WTC11 (cell line): Measurements from ENCODE around the gene TMED3. TPM values are rescaled to one million over a fixed set of nuclear protein-coding genes. Genes with fewer than 3 reads are reported as not detected.

Source experiments
- ATAC-seq: fragments of 200-7000 bp; cut with Tn5 transposase; 2 replicates; pipeline ENCODE4 v1.10.0; 2021; ENCODE audit warnings: mild to moderate bottlenecking, moderate library complexity
- CTCF ChIA-PET: fragments of 300-600 bp; sonication (Branson Sonifier 250); formaldehyde crosslinking; loops from one replicate; lab custom pipeline; 2021; ENCODE audit warnings: antibody characterized with exemption; lab: Charles Lee
- POLR2A ChIA-PET: fragments of 350-600 bp; sonication (Branson Sonifier 250); formaldehyde crosslinking; loops from one replicate; lab custom pipeline; 2021; ENCODE audit warnings: antibody characterized with exemption; lab: Charles Lee
- DNase-seq: peaks from one replicate; pipeline ENCODE4 v3.0.0; 2021; ENCODE audit warnings: low spot score
- H3K27ac Mint-ChIP-seq: 2 replicates; pipeline ENCODE4 v1.8.0; 2021; ENCODE audit warnings: mixed read lengths
- H3K27me3 Mint-ChIP-seq: 2 replicates; pipeline ENCODE4 v1.8.0; 2021; ENCODE audit warnings: low read depth, mild to moderate bottlenecking, moderate library complexity, mixed read lengths
- H3K36me3 Mint-ChIP-seq: 2 replicates; pipeline ENCODE4 v1.8.0; 2021; ENCODE audit warnings: mixed read lengths
- H3K4me1 Mint-ChIP-seq: 2 replicates; pipeline ENCODE4 v1.8.0; 2022; ENCODE audit warnings: mixed read lengths
- H3K4me3 Mint-ChIP-seq: 2 replicates; pipeline ENCODE4 v1.8.0; 2021; ENCODE audit warnings: mild to moderate bottlenecking, moderate library complexity, mixed read lengths
- H3K9me3 Mint-ChIP-seq: 2 replicates; pipeline ENCODE4 v1.8.0; 2021; ENCODE audit warnings: mixed read lengths
- ATF1 ChIP-seq: sonication (generic); formaldehyde crosslinking; IDR thresholded peaks from 2 replicates; pipeline ENCODE4 v1.8.1; 2023; ENCODE audit warnings: mild to moderate bottlenecking, moderate library complexity, missing genetic modification reagents
- CREM ChIP-seq: sonication (generic); formaldehyde crosslinking; IDR thresholded peaks from 2 replicates; pipeline ENCODE4 v1.8.1; 2022; ENCODE audit warnings: mild to moderate bottlenecking, missing genetic modification reagents, moderate library complexity
- ESRRA ChIP-seq: sonication (generic); formaldehyde crosslinking; IDR thresholded peaks from 2 replicates; pipeline ENCODE4 v1.8.1; 2022; ENCODE audit warnings: mild to moderate bottlenecking, missing genetic modification reagents, borderline replicate concordance
- ETV6 ChIP-seq: sonication (generic); formaldehyde crosslinking; IDR thresholded peaks from 2 replicates; pipeline ENCODE4 v1.8.1; 2022; ENCODE audit warnings: mild to moderate bottlenecking, missing genetic modification reagents
- FOXK1 ChIP-seq: sonication (generic); formaldehyde crosslinking; IDR thresholded peaks from 2 replicates; pipeline ENCODE4 v1.8.0; 2022; ENCODE audit warnings: mild to moderate bottlenecking, moderate library complexity, missing genetic modification reagents
- GTF2I ChIP-seq: fragments of 250-450 bp; sonication (Bioruptor Pico); conservative IDR thresholded peaks from 2 replicates; pipeline ENCODE4 v1.4.0; 2021; ENCODE audit warnings: mild to moderate bottlenecking
- IRF2 ChIP-seq: sonication (generic); formaldehyde crosslinking; IDR thresholded peaks from 2 replicates; pipeline ENCODE4 v1.8.0; 2022; ENCODE audit warnings: low read depth, missing genetic modification reagents, borderline replicate concordance
- MXD4 ChIP-seq: fragments of 250-450 bp; sonication (Bioruptor Pico); IDR thresholded peaks from 2 replicates; pipeline ENCODE4 v1.8.0; 2021; ENCODE audit warnings: mild to moderate bottlenecking, moderate library complexity, borderline replicate concordance
- NFATC4 ChIP-seq: fragments of 250-450 bp; sonication (Bioruptor Pico); IDR thresholded peaks from 2 replicates; pipeline ENCODE4 v1.9.0; 2021; ENCODE audit warnings: mild to moderate bottlenecking
- NFYB ChIP-seq: sonication (generic); formaldehyde crosslinking; conservative IDR thresholded peaks from 2 replicates; pipeline ENCODE4 v1.8.0; 2022; ENCODE audit warnings: low read depth, missing genetic modification reagents
- SMAD3 ChIP-seq: sonication (generic); formaldehyde crosslinking; IDR thresholded peaks from 2 replicates; pipeline ENCODE4 v1.8.0; 2022; ENCODE audit warnings: missing genetic modification reagents, mild to moderate bottlenecking, borderline replicate concordance
- SOX15 ChIP-seq: fragments of 250-450 bp; sonication (Bioruptor Pico); IDR thresholded peaks from 2 replicates; pipeline ENCODE4 v1.9.0; 2021; ENCODE audit warnings: mild to moderate bottlenecking
- TEAD4 ChIP-seq: sonication (generic); formaldehyde crosslinking; IDR thresholded peaks from 2 replicates; pipeline ENCODE4 v1.8.0; 2022; ENCODE audit warnings: mild to moderate bottlenecking, missing genetic modification reagents
- ZNF121 ChIP-seq: sonication (generic); formaldehyde crosslinking; IDR thresholded peaks from 2 replicates; pipeline ENCODE4 v1.8.0; 2023; ENCODE audit warnings: missing genetic modification reagents
- ZNF138 ChIP-seq: sonication (generic); formaldehyde crosslinking; conservative IDR thresholded peaks from 2 replicates; pipeline ENCODE4 v1.8.1; 2022; ENCODE audit warnings: mild to moderate bottlenecking, moderate library complexity, missing genetic modification reagents
- ZNF232 ChIP-seq: sonication (generic); formaldehyde crosslinking; IDR thresholded peaks from 2 replicates; pipeline ENCODE4 v1.8.0; 2022; ENCODE audit warnings: mild to moderate bottlenecking, missing genetic modification reagents
- ZNF423 ChIP-seq: fragments of 250-450 bp; sonication (Bioruptor Pico); IDR thresholded peaks from 2 replicates; pipeline ENCODE4 v2.1.2; 2022; ENCODE audit warnings: mild to moderate bottlenecking, moderate library complexity
- total RNA-seq: library from RNA; stranded (reverse); gene quantifications from 3 replicates; pipeline ENCODE4 v1.2.3, GENCODE V29; 2021
- TF ChIP-seq, protein P1 (sequence below): sonication (generic); formaldehyde crosslinking; IDR thresholded peaks from 2 replicates; pipeline ENCODE4 v1.8.1; 2022; ENCODE audit warnings: mild to moderate bottlenecking, missing genetic modification reagents, moderate library complexity, borderline replicate concordance
- TF ChIP-seq, protein P2 (sequence below): fragments of 250-450 bp; sonication (Bioruptor Pico); IDR thresholded peaks from 2 replicates; pipeline ENCODE4 v1.9.0; 2021; ENCODE audit warnings: mild to moderate bottlenecking, borderline replicate concordance
- TF ChIP-seq, protein P3 (sequence below): fragments of 250-450 bp; sonication (Bioruptor Pico); IDR thresholded peaks from 2 replicates; pipeline ENCODE4 v1.9.0; 2021; ENCODE audit warnings: mild to moderate bottlenecking
- TF ChIP-seq, protein P4 (sequence below): sonication (generic); formaldehyde crosslinking; IDR thresholded peaks from 2 replicates; pipeline ENCODE4 v1.8.1; 2023; ENCODE audit warnings: mild to moderate bottlenecking, missing genetic modification reagents
- TF ChIP-seq, protein P5 (sequence below): sonication (generic); formaldehyde crosslinking; IDR thresholded peaks from 2 replicates; pipeline ENCODE4 v1.8.0; 2022; ENCODE audit warnings: mild to moderate bottlenecking, missing genetic modification reagents
- TF ChIP-seq, protein P6 (sequence below): sonication (generic); formaldehyde crosslinking; IDR thresholded peaks from 2 replicates; pipeline ENCODE4 v1.8.0; 2022; ENCODE audit warnings: mild to moderate bottlenecking, missing genetic modification reagents
- TF ChIP-seq, protein P7 (sequence below): sonication (generic); formaldehyde crosslinking; IDR thresholded peaks from 2 replicates; pipeline ENCODE4 v1.8.0; 2022; ENCODE audit warnings: mild to moderate bottlenecking, missing genetic modification reagents
- TF ChIP-seq, protein P8 (sequence below): fragments of 250-450 bp; sonication (Bioruptor Pico); IDR thresholded peaks from 2 replicates; pipeline ENCODE4 v1.9.0; 2021; ENCODE audit warnings: moderate library complexity, mild to moderate bottlenecking, inconsistent platforms, borderline replicate concordance

Gene TMED3
- total RNA-seq, 1 experiment from 2014 or later = 51.2 TPM

DNA sequence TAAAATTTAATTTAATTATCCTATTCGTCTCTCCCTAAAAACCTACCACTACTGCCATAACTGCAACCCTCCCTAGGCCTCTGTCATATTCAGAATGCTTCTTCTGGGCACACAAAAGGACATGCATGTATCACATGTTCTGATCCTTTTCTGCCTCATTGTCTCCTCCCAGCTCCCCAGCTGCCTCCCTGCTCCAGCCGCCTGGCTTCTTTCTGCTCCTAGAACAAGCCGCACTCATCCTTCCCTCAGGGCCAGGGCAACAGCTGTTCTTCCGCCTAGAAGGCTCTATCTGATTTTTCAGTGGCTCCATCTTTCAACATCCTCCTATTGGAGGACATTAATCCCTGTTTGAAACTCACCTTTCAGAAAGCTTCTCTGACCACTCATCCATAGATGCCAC, 38.6 kb downstream of the TMED3 start:
- POLR2A ChIA-PET = interaction anchor here (0.5 kb wide), 1 partner anchor 722 kb away, joined by 3 read pairs; no protein-coding TSS in a partner anchor
- ATAC-seq = no peak
- no peak overlapping the region for H3K27ac Mint-ChIP-seq
- no peak overlapping the region for H3K4me3 Mint-ChIP-seq
- 0 out of 2 replicates have a peak, but pooled peaks cover 3% of the 10 kb centered on the region for H3K36me3 Mint-ChIP-seq
- H3K4me1 Mint-ChIP-seq = no peaks in the 10 kb centered on the region
- no peaks in the 10 kb centered on the region for H3K27me3 Mint-ChIP-seq
- no peak for DNase-seq
- no peak for TF ChIP-seq GTF2I (CRISPR knock-in tag)
- TF ChIP-seq, protein P1, sequence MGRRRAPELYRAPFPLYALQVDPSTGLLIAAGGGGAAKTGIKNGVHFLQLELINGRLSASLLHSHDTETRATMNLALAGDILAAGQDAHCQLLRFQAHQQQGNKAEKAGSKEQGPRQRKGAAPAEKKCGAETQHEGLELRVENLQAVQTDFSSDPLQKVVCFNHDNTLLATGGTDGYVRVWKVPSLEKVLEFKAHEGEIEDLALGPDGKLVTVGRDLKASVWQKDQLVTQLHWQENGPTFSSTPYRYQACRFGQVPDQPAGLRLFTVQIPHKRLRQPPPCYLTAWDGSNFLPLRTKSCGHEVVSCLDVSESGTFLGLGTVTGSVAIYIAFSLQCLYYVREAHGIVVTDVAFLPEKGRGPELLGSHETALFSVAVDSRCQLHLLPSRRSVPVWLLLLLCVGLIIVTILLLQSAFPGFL (CRISPR knock-in tag) = no peak
- no peak for TF ChIP-seq ZNF423 (CRISPR knock-in tag)
- TF ChIP-seq, protein P2, sequence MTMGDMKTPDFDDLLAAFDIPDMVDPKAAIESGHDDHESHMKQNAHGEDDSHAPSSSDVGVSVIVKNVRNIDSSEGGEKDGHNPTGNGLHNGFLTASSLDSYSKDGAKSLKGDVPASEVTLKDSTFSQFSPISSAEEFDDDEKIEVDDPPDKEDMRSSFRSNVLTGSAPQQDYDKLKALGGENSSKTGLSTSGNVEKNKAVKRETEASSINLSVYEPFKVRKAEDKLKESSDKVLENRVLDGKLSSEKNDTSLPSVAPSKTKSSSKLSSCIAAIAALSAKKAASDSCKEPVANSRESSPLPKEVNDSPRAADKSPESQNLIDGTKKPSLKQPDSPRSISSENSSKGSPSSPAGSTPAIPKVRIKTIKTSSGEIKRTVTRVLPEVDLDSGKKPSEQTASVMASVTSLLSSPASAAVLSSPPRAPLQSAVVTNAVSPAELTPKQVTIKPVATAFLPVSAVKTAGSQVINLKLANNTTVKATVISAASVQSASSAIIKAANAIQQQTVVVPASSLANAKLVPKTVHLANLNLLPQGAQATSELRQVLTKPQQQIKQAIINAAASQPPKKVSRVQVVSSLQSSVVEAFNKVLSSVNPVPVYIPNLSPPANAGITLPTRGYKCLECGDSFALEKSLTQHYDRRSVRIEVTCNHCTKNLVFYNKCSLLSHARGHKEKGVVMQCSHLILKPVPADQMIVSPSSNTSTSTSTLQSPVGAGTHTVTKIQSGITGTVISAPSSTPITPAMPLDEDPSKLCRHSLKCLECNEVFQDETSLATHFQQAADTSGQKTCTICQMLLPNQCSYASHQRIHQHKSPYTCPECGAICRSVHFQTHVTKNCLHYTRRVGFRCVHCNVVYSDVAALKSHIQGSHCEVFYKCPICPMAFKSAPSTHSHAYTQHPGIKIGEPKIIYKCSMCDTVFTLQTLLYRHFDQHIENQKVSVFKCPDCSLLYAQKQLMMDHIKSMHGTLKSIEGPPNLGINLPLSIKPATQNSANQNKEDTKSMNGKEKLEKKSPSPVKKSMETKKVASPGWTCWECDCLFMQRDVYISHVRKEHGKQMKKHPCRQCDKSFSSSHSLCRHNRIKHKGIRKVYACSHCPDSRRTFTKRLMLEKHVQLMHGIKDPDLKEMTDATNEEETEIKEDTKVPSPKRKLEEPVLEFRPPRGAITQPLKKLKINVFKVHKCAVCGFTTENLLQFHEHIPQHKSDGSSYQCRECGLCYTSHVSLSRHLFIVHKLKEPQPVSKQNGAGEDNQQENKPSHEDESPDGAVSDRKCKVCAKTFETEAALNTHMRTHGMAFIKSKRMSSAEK (CRISPR knock-in tag) = no peak
- no peak for TF ChIP-seq NFATC4 (CRISPR knock-in tag)
- no peak for TF ChIP-seq ZNF121 (CRISPR knock-in tag)
- TF ChIP-seq NFYB (CRISPR knock-in tag) = no peak
- TF ChIP-seq, protein P3, sequence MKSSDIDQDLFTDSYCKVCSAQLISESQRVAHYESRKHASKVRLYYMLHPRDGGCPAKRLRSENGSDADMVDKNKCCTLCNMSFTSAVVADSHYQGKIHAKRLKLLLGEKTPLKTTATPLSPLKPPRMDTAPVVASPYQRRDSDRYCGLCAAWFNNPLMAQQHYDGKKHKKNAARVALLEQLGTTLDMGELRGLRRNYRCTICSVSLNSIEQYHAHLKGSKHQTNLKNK (CRISPR knock-in tag) = no peak
- no peak for TF ChIP-seq FOXK1 (CRISPR knock-in tag)
- no peak for TF ChIP-seq ZNF232 (CRISPR knock-in tag)
- no peak for TF ChIP-seq SMAD3 (CRISPR knock-in tag)
- CTCF ChIA-PET = interaction anchor here (1.3 kb wide), 1 partner anchor 246 kb away, joined by 5 read pairs; no protein-coding TSS in a partner anchor
- 0 out of 2 replicates have a peak, but pooled peaks cover 7% of the 10 kb centered on the region for H3K9me3 Mint-ChIP-seq

DNA sequence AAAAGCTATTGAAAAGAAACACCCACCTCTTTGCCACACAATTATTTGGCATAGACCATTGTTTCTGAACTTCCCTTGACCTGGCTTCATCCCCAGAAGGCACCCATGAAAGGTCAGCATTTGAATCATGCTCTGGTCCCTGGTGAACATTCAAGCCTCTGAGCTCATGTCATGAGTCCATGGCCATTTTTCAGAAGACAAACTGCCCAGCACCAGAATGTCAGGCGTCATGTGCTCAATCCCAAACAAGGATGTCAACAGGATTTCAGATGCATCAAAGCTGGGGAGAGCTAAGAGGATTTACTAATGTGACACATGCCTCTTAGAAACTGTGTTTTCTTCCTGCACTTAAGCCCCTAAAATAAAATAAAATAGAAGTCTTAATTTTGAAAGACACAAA, 41.3 kb downstream of the TMED3 start:
- Mint-ChIP-seq H3K27me3 (no peaks in the 10 kb centered on the region), H3K4me1 (no peaks in the 10 kb centered on the region), H3K36me3 (no peaks in the 10 kb centered on the region), H3K27ac (no peak overlapping the region), H3K9me3 (no peaks in the 10 kb centered on the region), H3K4me3 (no peak overlapping the region)
- ChIA-PET POLR2A (no interaction called here), CTCF (interaction anchor here (3.0 kb wide), 1 partner anchor 12 kb away, joined by 14 read pairs; no protein-coding TSS in a partner anchor)
- ATAC-seq = no peak
- DNase-seq = no peak
- TF ChIP-seq, protein P4, sequence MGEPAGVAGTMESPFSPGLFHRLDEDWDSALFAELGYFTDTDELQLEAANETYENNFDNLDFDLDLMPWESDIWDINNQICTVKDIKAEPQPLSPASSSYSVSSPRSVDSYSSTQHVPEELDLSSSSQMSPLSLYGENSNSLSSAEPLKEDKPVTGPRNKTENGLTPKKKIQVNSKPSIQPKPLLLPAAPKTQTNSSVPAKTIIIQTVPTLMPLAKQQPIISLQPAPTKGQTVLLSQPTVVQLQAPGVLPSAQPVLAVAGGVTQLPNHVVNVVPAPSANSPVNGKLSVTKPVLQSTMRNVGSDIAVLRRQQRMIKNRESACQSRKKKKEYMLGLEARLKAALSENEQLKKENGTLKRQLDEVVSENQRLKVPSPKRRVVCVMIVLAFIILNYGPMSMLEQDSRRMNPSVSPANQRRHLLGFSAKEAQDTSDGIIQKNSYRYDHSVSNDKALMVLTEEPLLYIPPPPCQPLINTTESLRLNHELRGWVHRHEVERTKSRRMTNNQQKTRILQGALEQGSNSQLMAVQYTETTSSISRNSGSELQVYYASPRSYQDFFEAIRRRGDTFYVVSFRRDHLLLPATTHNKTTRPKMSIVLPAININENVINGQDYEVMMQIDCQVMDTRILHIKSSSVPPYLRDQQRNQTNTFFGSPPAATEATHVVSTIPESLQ = no peak
- TF ChIP-seq IRF2 (CRISPR knock-in tag) (no peak), TEAD4 (CRISPR knock-in tag) (no peak), CREM (CRISPR knock-in tag) (no peak), MXD4 (CRISPR knock-in tag) (no peak), ATF1 (CRISPR knock-in tag) (no peak), ZNF232 (CRISPR knock-in tag) (no peak), ETV6 (CRISPR knock-in tag) (no peak), ZNF138 (CRISPR knock-in tag) (no peak), SOX15 (CRISPR knock-in tag) (no peak), ESRRA (CRISPR knock-in tag) (no peak)
- TF ChIP-seq, protein P5, sequence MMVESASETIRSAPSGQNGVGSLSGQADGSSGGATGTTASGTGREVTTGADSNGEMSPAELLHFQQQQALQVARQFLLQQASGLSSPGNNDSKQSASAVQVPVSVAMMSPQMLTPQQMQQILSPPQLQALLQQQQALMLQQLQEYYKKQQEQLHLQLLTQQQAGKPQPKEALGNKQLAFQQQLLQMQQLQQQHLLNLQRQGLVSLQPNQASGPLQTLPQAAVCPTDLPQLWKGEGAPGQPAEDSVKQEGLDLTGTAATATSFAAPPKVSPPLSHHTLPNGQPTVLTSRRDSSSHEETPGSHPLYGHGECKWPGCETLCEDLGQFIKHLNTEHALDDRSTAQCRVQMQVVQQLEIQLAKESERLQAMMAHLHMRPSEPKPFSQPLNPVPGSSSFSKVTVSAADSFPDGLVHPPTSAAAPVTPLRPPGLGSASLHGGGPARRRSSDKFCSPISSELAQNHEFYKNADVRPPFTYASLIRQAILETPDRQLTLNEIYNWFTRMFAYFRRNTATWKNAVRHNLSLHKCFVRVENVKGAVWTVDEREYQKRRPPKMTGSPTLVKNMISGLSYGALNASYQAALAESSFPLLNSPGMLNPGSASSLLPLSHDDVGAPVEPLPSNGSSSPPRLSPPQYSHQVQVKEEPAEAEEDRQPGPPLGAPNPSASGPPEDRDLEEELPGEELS (CRISPR knock-in tag) = no peak
- TF ChIP-seq, protein P6, sequence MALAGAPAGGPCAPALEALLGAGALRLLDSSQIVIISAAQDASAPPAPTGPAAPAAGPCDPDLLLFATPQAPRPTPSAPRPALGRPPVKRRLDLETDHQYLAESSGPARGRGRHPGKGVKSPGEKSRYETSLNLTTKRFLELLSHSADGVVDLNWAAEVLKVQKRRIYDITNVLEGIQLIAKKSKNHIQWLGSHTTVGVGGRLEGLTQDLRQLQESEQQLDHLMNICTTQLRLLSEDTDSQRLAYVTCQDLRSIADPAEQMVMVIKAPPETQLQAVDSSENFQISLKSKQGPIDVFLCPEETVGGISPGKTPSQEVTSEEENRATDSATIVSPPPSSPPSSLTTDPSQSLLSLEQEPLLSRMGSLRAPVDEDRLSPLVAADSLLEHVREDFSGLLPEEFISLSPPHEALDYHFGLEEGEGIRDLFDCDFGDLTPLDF (CRISPR knock-in tag) = no peak
- TF ChIP-seq, protein P7, sequence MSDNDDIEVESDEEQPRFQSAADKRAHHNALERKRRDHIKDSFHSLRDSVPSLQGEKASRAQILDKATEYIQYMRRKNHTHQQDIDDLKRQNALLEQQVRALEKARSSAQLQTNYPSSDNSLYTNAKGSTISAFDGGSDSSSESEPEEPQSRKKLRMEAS (CRISPR knock-in tag) = no peak
- TF ChIP-seq, protein P8, sequence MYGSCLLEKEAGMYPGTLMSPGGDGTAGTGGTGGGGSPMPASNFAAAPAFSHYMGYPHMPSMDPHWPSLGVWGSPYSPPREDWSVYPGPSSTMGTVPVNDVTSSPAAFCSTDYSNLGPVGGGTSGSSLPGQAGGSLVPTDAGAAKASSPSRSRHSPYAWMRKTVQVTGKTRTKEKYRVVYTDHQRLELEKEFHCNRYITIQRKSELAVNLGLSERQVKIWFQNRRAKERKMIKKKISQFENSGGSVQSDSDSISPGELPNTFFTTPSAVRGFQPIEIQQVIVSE (CRISPR knock-in tag) = no peak
